Measurements from ENCODE around the gene CYP24A1.

Gene CYP24A1

GRCh38 chr20:54163402-54163801, 10.4 kb downstream of the CYP24A1 start:
- TF ChIP-seq CTCF (IDR thresholded peaks at IDR 0.05) = no peak

DNA sequence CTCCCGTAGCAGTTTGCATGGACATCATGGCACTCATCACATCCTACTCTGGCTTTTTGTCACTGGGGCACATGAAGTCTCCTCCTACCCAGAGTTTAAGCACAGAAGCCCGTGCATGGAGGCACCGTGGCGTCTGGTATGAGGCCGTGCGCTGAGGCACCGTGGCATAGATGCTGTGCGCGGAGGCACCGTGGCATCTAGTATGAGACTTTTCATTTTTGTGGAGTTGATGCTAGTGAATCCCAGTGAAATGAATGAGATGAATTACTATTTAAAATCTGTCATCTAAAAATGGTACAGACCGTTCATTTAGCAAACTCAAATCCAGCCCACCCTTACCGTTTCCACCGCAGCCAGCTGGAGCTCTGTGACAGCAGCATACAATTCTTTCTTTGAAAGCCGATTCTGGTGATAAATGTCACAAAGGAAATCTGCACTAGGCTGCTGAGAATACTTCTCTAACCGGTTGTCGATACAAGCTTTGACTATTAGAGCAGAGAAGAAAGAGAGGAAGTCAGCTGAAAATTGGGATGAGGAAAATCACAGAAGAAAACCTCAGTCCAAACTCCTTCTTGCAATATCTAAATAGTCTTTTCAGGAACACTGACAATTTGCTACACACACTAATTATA, 11.3 kb downstream of the CYP24A1 start:
- no peak for TF ChIP-seq CTCF (IDR thresholded peaks at IDR 0.05)

DNA sequence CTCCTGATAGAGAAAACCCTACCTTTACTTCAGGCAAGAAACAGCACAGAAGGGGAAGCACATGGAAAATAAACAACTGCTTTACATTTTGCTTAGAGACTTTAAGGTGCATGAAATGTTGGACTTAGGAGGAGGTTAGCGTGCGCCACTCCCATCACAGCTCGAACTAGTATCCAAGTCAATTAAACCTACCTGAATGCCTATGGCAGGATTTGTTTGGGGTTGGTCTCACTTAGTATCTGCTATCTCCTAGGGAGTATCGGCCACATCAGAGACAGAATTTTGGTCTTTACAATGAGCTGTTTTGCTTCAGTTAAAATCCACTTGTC, 12.0 kb downstream of the CYP24A1 start:
- no peak for TF ChIP-seq CTCF (IDR thresholded peaks at IDR 0.05)

DNA sequence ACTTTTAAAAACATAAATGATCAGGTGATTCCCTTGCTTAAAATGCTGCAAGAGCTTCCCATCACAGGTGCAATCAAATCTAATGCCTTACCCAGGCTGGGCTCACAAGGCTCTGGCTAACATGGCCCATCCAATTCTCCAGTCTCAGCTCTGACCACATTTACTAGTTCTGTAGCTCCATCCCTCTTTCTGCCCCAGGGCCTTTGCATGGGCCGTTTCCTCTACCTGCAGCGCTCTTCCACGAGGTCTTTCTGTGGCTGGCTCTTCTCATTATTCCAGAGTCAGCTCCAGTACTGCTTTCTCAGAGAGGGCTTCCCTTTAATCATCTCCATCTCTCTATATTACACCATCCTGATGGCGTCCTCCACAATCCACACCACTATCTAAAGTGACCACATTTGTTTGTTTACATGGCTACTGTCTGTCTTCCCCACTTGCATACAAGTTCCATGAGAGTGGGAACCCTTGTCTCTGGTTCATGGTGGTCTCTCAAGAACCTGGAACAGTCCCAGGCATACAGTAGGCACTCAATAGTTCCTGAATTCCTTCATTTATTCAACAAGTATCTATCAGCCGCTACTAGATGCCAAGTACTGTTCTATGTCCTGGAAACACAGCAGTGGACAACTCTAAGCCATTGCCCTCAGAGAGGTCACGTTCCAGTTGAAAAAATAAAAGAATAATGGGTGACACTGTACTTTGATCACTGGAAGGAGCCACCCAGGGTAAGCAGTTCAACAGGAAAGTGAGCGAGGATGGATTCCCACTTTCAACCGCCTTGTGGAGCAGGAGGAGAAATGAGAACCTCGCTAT, 12.6 kb downstream of the CYP24A1 start:
- TF ChIP-seq CTCF (IDR thresholded peaks at IDR 0.05) = no peak

DNA sequence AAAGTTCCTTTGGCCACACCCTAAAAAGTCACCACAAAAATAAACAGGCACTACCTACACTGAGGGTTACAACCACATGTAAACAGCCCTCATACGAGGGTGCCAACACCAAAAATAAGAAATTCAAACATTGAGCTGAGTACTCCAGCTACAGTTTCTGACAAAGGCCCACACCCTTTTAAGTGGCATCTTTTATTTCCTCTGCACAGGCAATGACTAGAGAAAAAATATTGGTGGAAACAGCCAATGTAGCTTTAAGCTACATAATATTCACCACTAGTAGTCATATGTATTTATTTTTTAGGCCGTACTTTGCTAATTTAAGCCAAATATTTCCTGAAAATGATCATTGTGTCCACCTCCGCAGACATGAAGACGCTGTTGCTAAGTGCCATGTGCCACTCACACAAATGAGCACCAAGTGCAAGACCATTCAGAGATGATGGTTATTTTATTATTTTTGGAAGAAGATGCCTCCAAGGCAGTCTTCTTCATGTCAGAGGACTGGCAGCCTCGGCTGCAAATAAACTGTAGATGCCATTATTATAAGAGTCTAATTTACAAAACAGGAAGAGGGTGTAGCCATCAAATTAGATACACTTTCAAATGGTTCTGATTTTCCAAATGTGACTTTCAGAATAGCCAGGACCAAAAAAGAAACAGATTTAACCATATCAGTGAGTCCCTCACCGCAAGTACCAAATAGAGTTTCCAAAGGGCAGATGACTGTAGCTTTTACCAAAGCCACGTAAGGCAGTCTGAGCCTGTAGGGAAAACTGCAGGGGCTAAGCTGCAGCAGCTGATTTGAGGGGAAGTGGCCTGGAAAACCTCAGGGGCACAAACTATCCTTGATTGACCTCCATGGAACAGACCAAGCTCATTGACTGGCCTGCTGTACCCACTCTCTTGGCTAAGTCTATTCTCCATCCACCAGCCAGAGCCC, 13.4 kb downstream of the CYP24A1 start:
- TF ChIP-seq CTCF (IDR thresholded peaks at IDR 0.05) = no peak

DNA sequence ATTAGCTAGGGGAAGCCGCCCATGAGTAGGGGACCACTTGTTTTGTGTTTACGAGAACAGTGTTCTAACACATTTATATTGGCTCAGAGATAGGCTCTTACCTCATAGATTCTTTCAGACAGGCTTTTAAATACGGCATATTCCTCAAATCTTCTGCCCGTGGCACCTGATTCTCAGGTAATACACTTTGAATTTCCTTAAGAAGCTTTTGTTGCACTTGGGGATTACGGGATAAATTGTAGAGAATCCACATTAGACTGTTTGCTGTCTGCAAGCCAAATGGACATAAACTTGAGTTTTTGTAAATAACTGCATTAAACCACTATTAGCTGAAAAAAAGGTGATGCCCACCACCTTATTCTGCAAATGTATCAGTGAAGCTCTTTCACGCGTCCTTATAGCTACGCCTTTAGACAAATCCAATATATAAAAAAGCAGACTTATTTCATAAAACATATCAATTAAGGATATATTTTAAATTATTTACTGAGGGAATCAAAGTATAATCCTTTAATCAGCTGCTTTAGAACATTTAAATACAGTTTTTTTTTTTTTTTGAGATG, 14.8 kb downstream of the CYP24A1 start:
- TF ChIP-seq CTCF (IDR thresholded peaks at IDR 0.05) = no peak

- TF ChIP-seq CTCF (IDR thresholded peaks at IDR 0.05) = no peak
Observed at GRCh38 chr20:54158226-54158625, 15.6 kb downstream of the CYP24A1 start.

Measured in LNCAP (cell line).